ACC112 (cell line): ENCODE data around the gene KANK4.
"Not testable (repeated sequence)": the region's sequence is repeated elsewhere in the genome, so short reads cannot be mapped to it uniquely, and the experiment has no call there.

Experiments
- H2AFZ ChIP-seq: fragments of 200-600 bp; sonication (generic); one replicate; pipeline ENCODE4 v1.6.0; 2017; ENCODE audit warnings: antibody characterized with exemption, low read length; ENCODE audit not compliant: unreplicated experiment
- H3K27ac ChIP-seq: fragments of 200-600 bp; sonication (generic); 2 replicates; pipeline ENCODE4 v1.5.1; 2014; ENCODE audit warnings: low read depth, mild to moderate bottlenecking, antibody characterized with exemption, low read length, moderate library complexity
- H3K27me3 ChIP-seq: fragments of 200-600 bp; sonication (generic); 2 replicates; pipeline ENCODE4 v1.6.1; 2014; ENCODE audit warnings: mild to moderate bottlenecking, antibody characterized with exemption, low read length, moderate library complexity, mixed read lengths; ENCODE audit not compliant: insufficient read depth
- H3K36me3 ChIP-seq: fragments of 200-600 bp; sonication (generic); 2 replicates; pipeline ENCODE4 v1.6.1; 2016; ENCODE audit warnings: mild to moderate bottlenecking, antibody characterized with exemption, low read length, moderate library complexity, mixed read lengths; ENCODE audit not compliant: insufficient read depth
- H3K4me1 ChIP-seq: fragments of 200-600 bp; sonication (generic); one replicate; pipeline ENCODE4 v1.6.1; 2016; ENCODE audit warnings: low read length, mixed read lengths; ENCODE audit not compliant: insufficient read depth, unreplicated experiment, control insufficient read depth
- H3K4me3 ChIP-seq: fragments of 200-600 bp; sonication (generic); 2 replicates; pipeline ENCODE4 v1.5.1; 2014; ENCODE audit warnings: mild to moderate bottlenecking, low read depth, low read length
- H3K79me2 ChIP-seq: fragments of 200-600 bp; sonication (generic); one replicate; pipeline ENCODE4 v1.6.0; 2016; ENCODE audit warnings: low read length; ENCODE audit not compliant: control insufficient read depth, unreplicated experiment, insufficient read depth

The KANK4 gene

GRCh38 chr1:62259551-62259950, 59.7 kb downstream of the KANK4 start:
- no peaks in the 10 kb centered on the region for H3K4me1 ChIP-seq
- H2AFZ ChIP-seq: no peak overlapping the region
- no peak overlapping the region for H3K4me3 ChIP-seq
- no peaks in the 10 kb centered on the region for H3K36me3 ChIP-seq
- no peaks in the 10 kb centered on the region for H3K79me2 ChIP-seq
- peaks cover 45% of the 10 kb centered on the region for H3K27me3 ChIP-seq
- no peak overlapping the region for H3K27ac ChIP-seq

- H3K79me2 ChIP-seq: no peaks in the 10 kb centered on the region
- no peak overlapping the region for H3K27ac ChIP-seq
- H3K27me3 ChIP-seq: peaks cover 8% of the 10 kb centered on the region; the same call in 1 of the 2 replicates
- H3K4me3 ChIP-seq: no peak overlapping the region
- no peaks in the 10 kb centered on the region for H3K4me1 ChIP-seq
- no peak overlapping the region for H2AFZ ChIP-seq
- H3K36me3 ChIP-seq: no peaks in the 10 kb centered on the region
Observed at GRCh38 chr1:62250126-62250726, 69.0 kb downstream of the KANK4 start.

- Histone ChIP-seq H3K4me3 (no peak overlapping the region), H2AFZ (no peak overlapping the region), H3K27me3 (peaks cover 7% of the 10 kb centered on the region; the same call in 1 of the 2 replicates), H3K4me1 (no peaks in the 10 kb centered on the region), H3K36me3 (no peaks in the 10 kb centered on the region), H3K79me2 (no peaks in the 10 kb centered on the region), H3K27ac (no peak overlapping the region)
Observed at GRCh38 chr1:62247391-62248168, 71.7 kb downstream of the KANK4 start.

GRCh38 chr1:62245201-62245600, 74.0 kb downstream of the KANK4 start:
- H3K4me1 ChIP-seq: no peaks in the 10 kb centered on the region
- H3K27ac ChIP-seq: no peak overlapping the region
- H3K36me3 ChIP-seq: no peaks in the 10 kb centered on the region
- H3K4me3 ChIP-seq: no peak overlapping the region
- H3K79me2 ChIP-seq: no peaks in the 10 kb centered on the region
- H2AFZ ChIP-seq: no peak overlapping the region
- no peaks in the 10 kb centered on the region for H3K27me3 ChIP-seq

- not testable (repeated sequence) for H3K4me3 ChIP-seq
Observed at GRCh38 chr1:62244380-62244779, 74.9 kb downstream of the KANK4 start.

GRCh38 chr1:62241371-62242131, 77.7 kb downstream of the KANK4 start:
- no peaks in the 10 kb centered on the region for H3K79me2 ChIP-seq
- no peaks in the 10 kb centered on the region for H3K27me3 ChIP-seq
- peak overlapping the region; percentile 14 for H2AFZ ChIP-seq
- no peak overlapping the region for H3K27ac ChIP-seq
- peaks cover 9% of the 10 kb centered on the region for H3K4me1 ChIP-seq
- H3K4me3 ChIP-seq: no peak overlapping the region
- no peaks in the 10 kb centered on the region for H3K36me3 ChIP-seq

More at GRCh38 chr1:62244380-62244779, 74.9 kb downstream of the KANK4 start:
- H2AFZ ChIP-seq, H3K27me3 ChIP-seq, H3K79me2 ChIP-seq, H3K36me3 ChIP-seq, H3K27ac ChIP-seq, H3K4me1 ChIP-seq: not testable (repeated sequence)

- H3K36me3 ChIP-seq: no peaks in the 10 kb centered on the region
- H3K27ac ChIP-seq: no peak overlapping the region
- H3K4me3 ChIP-seq: no peak overlapping the region
- H3K79me2 ChIP-seq: no peaks in the 10 kb centered on the region
- H3K4me1 ChIP-seq: peaks cover 9% of the 10 kb centered on the region
- H3K27me3 ChIP-seq: no peaks in the 10 kb centered on the region
- H2AFZ ChIP-seq: no peak overlapping the region
Observed at GRCh38 chr1:62240651-62241370, 78.4 kb downstream of the KANK4 start.

GRCh38 chr1:62239652-62240403, 79.4 kb downstream of the KANK4 start:
- H2AFZ ChIP-seq, H3K27ac ChIP-seq, H3K4me1 ChIP-seq: not testable (repeated sequence)

GRCh38 chr1:62238507-62238906, 80.7 kb downstream of the KANK4 start:
- H2AFZ ChIP-seq: no peak overlapping the region
- H3K36me3 ChIP-seq: no peaks in the 10 kb centered on the region
- no peak overlapping the region for H3K27ac ChIP-seq
- H3K79me2 ChIP-seq: no peaks in the 10 kb centered on the region
- H3K27me3 ChIP-seq: no peaks in the 10 kb centered on the region
- no peak overlapping the region for H3K4me3 ChIP-seq
- H3K4me1 ChIP-seq: peaks cover 9% of the 10 kb centered on the region

More at GRCh38 chr1:62239652-62240403, 79.4 kb downstream of the KANK4 start:
- H3K27me3 ChIP-seq, H3K79me2 ChIP-seq, H3K4me3 ChIP-seq, H3K36me3 ChIP-seq: not testable (repeated sequence)

- Histone ChIP-seq H3K27me3 (no peaks in the 10 kb centered on the region), H2AFZ (no peak overlapping the region), H3K79me2 (no peaks in the 10 kb centered on the region), H3K27ac (no peak overlapping the region), H3K4me1 (peaks cover 9% of the 10 kb centered on the region), H3K36me3 (no peaks in the 10 kb centered on the region), H3K4me3 (no peak overlapping the region)
Observed at GRCh38 chr1:62237950-62238374, 81.3 kb downstream of the KANK4 start.
